Activated T-cell treated with anti-CD3 and anti-CD28 coated beads, Interleukin-2, amount 50 U/mL, for 4 hours (primary cell): ENCODE measurements around the gene GBE1. TPM values are rescaled to one million over a fixed set of nuclear protein-coding genes. Genes with fewer than 3 reads are reported as not detected.

Experiments used
- ATAC-seq, 2 donors: fragments of 200-7000 bp; cut with Tn5 transposase; one replicate each; pipeline ENCODE4 v1.10.0; 2021
- DNase-seq: peaks from one replicate; pipeline ENCODE4 v3.0.0-alpha.2; 2020
- H3K27me3 Mint-ChIP-seq: one replicate; pipeline ENCODE4 v1.8.0; 2021; ENCODE audit warnings: low read depth, mixed read lengths
- H3K36me3 Mint-ChIP-seq: one replicate; pipeline ENCODE4 v1.8.0; 2022; ENCODE audit warnings: mixed read lengths; ENCODE audit not compliant: insufficient read depth
- H3K4me1 Mint-ChIP-seq: one replicate; pipeline ENCODE4 v1.8.0; 2021; ENCODE audit warnings: low read depth, mixed read lengths
- H3K4me3 Mint-ChIP-seq: one replicate; pipeline ENCODE4 v1.8.0; 2021; ENCODE audit warnings: mild to moderate bottlenecking, moderate library complexity, mixed read lengths
- H3K9me3 Mint-ChIP-seq: one replicate; pipeline ENCODE4 v1.8.0; 2021; ENCODE audit warnings: mixed read lengths
- total RNA-seq, 3 donors: library from RNA; stranded (reverse); gene quantifications; one replicate each; pipeline ENCODE4 v1.2.1, GENCODE V29; 2021

Gene GBE1
- total RNA-seq, 3 donors from 2014 or later, result 13.9 to 16.1 (median 14.2) TPM

- Mint-ChIP-seq H3K27me3 (no peaks in the 10 kb centered on the region), H3K9me3 (no peaks in the 10 kb centered on the region), H3K4me3 (no peak overlapping the region), H3K36me3 (peaks cover 6% of the 10 kb centered on the region), H3K4me1 (no peaks in the 10 kb centered on the region)
- DNase-seq (no peak), ATAC-seq (no peak)
Observed at GRCh38 chr3:81699536-81700320, 61.7 kb downstream of the GBE1 start.

GRCh38 chr3:81696090-81696489, 65.4 kb downstream of the GBE1 start:
- no peak for ATAC-seq
- H3K27me3 Mint-ChIP-seq, result no peaks in the 10 kb centered on the region
- H3K9me3 Mint-ChIP-seq, result no peaks in the 10 kb centered on the region
- peaks cover 6% of the 10 kb centered on the region for H3K36me3 Mint-ChIP-seq
- H3K4me3 Mint-ChIP-seq, result no peak overlapping the region
- no peaks in the 10 kb centered on the region for H3K4me1 Mint-ChIP-seq
- DNase-seq, result no peak

- Mint-ChIP-seq H3K36me3 (peaks cover 8% of the 10 kb centered on the region), H3K27me3 (no peaks in the 10 kb centered on the region), H3K4me3 (no peak overlapping the region), H3K4me1 (no peaks in the 10 kb centered on the region), H3K9me3 (no peaks in the 10 kb centered on the region)
- DNase-seq (no peak), ATAC-seq (no peak)
Observed at GRCh38 chr3:81695302-81695701, 66.1 kb downstream of the GBE1 start.

- H3K27me3 Mint-ChIP-seq, result no peaks in the 10 kb centered on the region
- no peaks in the 10 kb centered on the region for H3K4me1 Mint-ChIP-seq
- DNase-seq, result no peak
- no peak overlapping the region for H3K4me3 Mint-ChIP-seq
- no peak for ATAC-seq
- H3K9me3 Mint-ChIP-seq, result no peaks in the 10 kb centered on the region
- H3K36me3 Mint-ChIP-seq, result peaks cover 8% of the 10 kb centered on the region
Observed at GRCh38 chr3:81694662-81695061, 66.8 kb downstream of the GBE1 start.

GRCh38 chr3:81692766-81693165, 68.7 kb downstream of the GBE1 start:
- no peak for DNase-seq
- no peak for ATAC-seq
- Mint-ChIP-seq H3K9me3 (no peaks in the 10 kb centered on the region), H3K4me1 (no peaks in the 10 kb centered on the region), H3K27me3 (no peaks in the 10 kb centered on the region), H3K36me3 (peaks cover 8% of the 10 kb centered on the region), H3K4me3 (no peak overlapping the region)

GRCh38 chr3:81689617-81690016, 71.8 kb downstream of the GBE1 start:
- Mint-ChIP-seq H3K36me3 (peaks cover 14% of the 10 kb centered on the region), H3K27me3 (no peaks in the 10 kb centered on the region), H3K4me3 (no peak overlapping the region), H3K4me1 (no peaks in the 10 kb centered on the region), H3K9me3 (no peaks in the 10 kb centered on the region)
- DNase-seq, result no peak
- ATAC-seq, result no peak

- Mint-ChIP-seq H3K27me3 (no peaks in the 10 kb centered on the region), H3K36me3 (peaks cover 20% of the 10 kb centered on the region), H3K9me3 (no peaks in the 10 kb centered on the region), H3K4me1 (no peaks in the 10 kb centered on the region), H3K4me3 (no peak overlapping the region)
- ATAC-seq, result no peak
- DNase-seq, result no peak
Observed at GRCh38 chr3:81684751-81685395, 76.6 kb downstream of the GBE1 start.

GRCh38 chr3:81676706-81677456, 84.6 kb downstream of the GBE1 start:
- DNase-seq, result no peak
- Mint-ChIP-seq H3K27me3 (no peaks in the 10 kb centered on the region), H3K9me3 (no peaks in the 10 kb centered on the region), H3K36me3 (peaks cover 8% of the 10 kb centered on the region), H3K4me1 (no peaks in the 10 kb centered on the region), H3K4me3 (no peak overlapping the region)
- ATAC-seq, result no peak

- no peak for ATAC-seq
- Mint-ChIP-seq H3K4me1 (no peaks in the 10 kb centered on the region), H3K9me3 (no peaks in the 10 kb centered on the region), H3K27me3 (no peaks in the 10 kb centered on the region), H3K36me3 (peaks cover 5% of the 10 kb centered on the region), H3K4me3 (no peak overlapping the region)
- no peak for DNase-seq
Observed at GRCh38 chr3:81674690-81675089, 86.8 kb downstream of the GBE1 start.

GRCh38 chr3:81668283-81668682, 93.2 kb downstream of the GBE1 start:
- ATAC-seq (no peak), DNase-seq (no peak)
- no peaks in the 10 kb centered on the region for H3K4me1 Mint-ChIP-seq
- H3K27me3 Mint-ChIP-seq, result no peaks in the 10 kb centered on the region
- H3K36me3 Mint-ChIP-seq, result peaks cover 3% of the 10 kb centered on the region
- H3K9me3 Mint-ChIP-seq, result no peaks in the 10 kb centered on the region
- H3K4me3 Mint-ChIP-seq, result no peak overlapping the region

- Mint-ChIP-seq H3K9me3 (no peaks in the 10 kb centered on the region), H3K36me3 (peaks cover 3% of the 10 kb centered on the region), H3K27me3 (no peaks in the 10 kb centered on the region), H3K4me1 (no peaks in the 10 kb centered on the region), H3K4me3 (no peak overlapping the region)
- DNase-seq (no peak), ATAC-seq (no peak)
Observed at GRCh38 chr3:81666502-81667121, 94.8 kb downstream of the GBE1 start.

- DNase-seq (no peak), ATAC-seq (no peak)
- Mint-ChIP-seq H3K4me1 (no peaks in the 10 kb centered on the region), H3K9me3 (no peaks in the 10 kb centered on the region), H3K4me3 (no peak overlapping the region), H3K27me3 (no peaks in the 10 kb centered on the region), H3K36me3 (peaks cover 2% of the 10 kb centered on the region)
Observed at GRCh38 chr3:81663114-81663513, 98.3 kb downstream of the GBE1 start.

- DNase-seq (no peak), ATAC-seq (no peak)
- Mint-ChIP-seq H3K36me3 (peaks cover 2% of the 10 kb centered on the region), H3K4me3 (no peak overlapping the region), H3K4me1 (no peaks in the 10 kb centered on the region), H3K9me3 (no peaks in the 10 kb centered on the region), H3K27me3 (no peaks in the 10 kb centered on the region)
Observed at GRCh38 chr3:81660036-81660435, 101.4 kb downstream of the GBE1 start.

GRCh38 chr3:81658322-81658997, 103.0 kb downstream of the GBE1 start:
- Mint-ChIP-seq H3K9me3 (no peaks in the 10 kb centered on the region), H3K36me3 (peaks cover 2% of the 10 kb centered on the region), H3K27me3 (no peaks in the 10 kb centered on the region), H3K4me1 (no peaks in the 10 kb centered on the region), H3K4me3 (no peak overlapping the region)
- DNase-seq (no peak), ATAC-seq (no peak)
